Brain microvascular endothelial cell (primary cell): ENCODE results near the gene PRG3.

Source experiments
- DNase-seq: peaks from one replicate; pipeline ENCODE4 v3.0.0-alpha.2; 2020
- H3K27ac ChIP-seq: fragments of 250-450 bp; sonication (Bioruptor Pico); 2 replicates; pipeline ENCODE4 v1.5.1; 2020; ENCODE audit warnings: mild to moderate bottlenecking, moderate library complexity
- H3K27me3 ChIP-seq: fragments of 250-450 bp; sonication (Bioruptor Pico); replicated peaks from 2 replicates; pipeline ENCODE4 v1.5.1; 2020; ENCODE audit warnings: mild to moderate bottlenecking
- H3K36me3 ChIP-seq: fragments of 250-450 bp; sonication (Bioruptor Pico); replicated peaks from 2 replicates; pipeline ENCODE4 v1.5.1; 2020; ENCODE audit warnings: mild to moderate bottlenecking
- H3K4me3 ChIP-seq: 2 replicates; pipeline ENCODE4 v1.5.1; 2011; ENCODE audit warnings: low read depth, mild to moderate bottlenecking, control low read depth, low read length, moderate library complexity
- CTCF ChIP-seq: IDR thresholded peaks from 2 replicates; pipeline ENCODE4 v1.5.1; 2011; ENCODE audit warnings: low read depth, mild to moderate bottlenecking, moderate library complexity, low read length, control low read depth, inconsistent platforms; ENCODE audit errors: missing control alignments
- in situ Hi-C: cut with HindIII; loops from 2 replicates; pipeline ENCODE4 v1.10.0; 2017; ENCODE audit warnings: low sequenced_read_pairs, low pct_ligation_motif_present

The PRG3 gene

GRCh38 chr11:57348636-57349313, 32.2 kb downstream of the PRG3 start:
- no peak for DNase-seq
- in situ Hi-C loops: no loop called here
- H3K36me3 ChIP-seq: no peaks in the 10 kb centered on the region
- H3K27ac ChIP-seq: no peak overlapping the region
- H3K27me3 ChIP-seq: no peaks in the 10 kb centered on the region
- TF ChIP-seq CTCF: no peak
- no peak overlapping the region for H3K4me3 ChIP-seq

GRCh38 chr11:57348052-57348451, 32.9 kb downstream of the PRG3 start:
- Histone ChIP-seq H3K36me3 (no peaks in the 10 kb centered on the region), H3K27ac (no peak overlapping the region), H3K4me3 (no peak overlapping the region), H3K27me3 (no peaks in the 10 kb centered on the region)
- no peak for TF ChIP-seq CTCF
- no peak for DNase-seq
- in situ Hi-C loops: no loop called here

- no peak for TF ChIP-seq CTCF
- H3K27ac ChIP-seq: no peak overlapping the region
- no peaks in the 10 kb centered on the region for H3K36me3 ChIP-seq
- in situ Hi-C loops: no loop called here
- H3K4me3 ChIP-seq: no peak overlapping the region
- DNase-seq: no peak
- no peaks in the 10 kb centered on the region for H3K27me3 ChIP-seq
Observed at GRCh38 chr11:57347336-57347735, 33.6 kb downstream of the PRG3 start.

- no peak overlapping the region for H3K27ac ChIP-seq
- no peaks in the 10 kb centered on the region for H3K27me3 ChIP-seq
- TF ChIP-seq CTCF: peak; percentile 75
- H3K4me3 ChIP-seq: no peak overlapping the region
- no peaks in the 10 kb centered on the region for H3K36me3 ChIP-seq
- peak; percentile 63 for DNase-seq
- in situ Hi-C loops: no loop called here
Observed at GRCh38 chr11:57345555-57346211, 35.3 kb downstream of the PRG3 start.

- DNase-seq: no peak
- no peak for TF ChIP-seq CTCF
- in situ Hi-C loops: no loop called here
- H3K4me3 ChIP-seq: no peak overlapping the region
- no peak overlapping the region for H3K27ac ChIP-seq
- peaks cover 3% of the 10 kb centered on the region for H3K27me3 ChIP-seq
- H3K36me3 ChIP-seq: no peaks in the 10 kb centered on the region
Observed at GRCh38 chr11:57344826-57345225, 36.1 kb downstream of the PRG3 start.
